Activated CD4-positive, alpha-beta memory T cell treated with anti-CD3 and anti-CD28 coated beads, Interleukin-2, amount 10 ng/mL, durations not matched to agents 7 days and 5 days (primary cell): Measurements from ENCODE around the gene STARD10. TPM values are rescaled to one million over a fixed set of nuclear protein-coding genes. Genes with fewer than 3 reads are reported as not detected.
A peak's percentile ranks its signal among the peaks of the same experiment; 100 is the strongest.

ENCODE experiments used
- CTCF ChIA-PET: fragments of 350-600 bp; sonication (Branson Sonifier 250); formaldehyde crosslinking; loops from one replicate; lab custom pipeline; 2021; ENCODE audit warnings: antibody characterized with exemption, inconsistent platforms; lab: Charles Lee
- POLR2A ChIA-PET: fragments of 350-600 bp; sonication (Branson Sonifier 250); formaldehyde crosslinking; loops from one replicate; lab custom pipeline; 2021; ENCODE audit warnings: antibody characterized with exemption; lab: Charles Lee
- DNase-seq: peaks from one replicate; pipeline ENCODE4 v3.0.0-alpha.2; 2020
- H3K27ac Mint-ChIP-seq: one replicate; pipeline ENCODE4 v1.8.0; 2021; ENCODE audit warnings: mild to moderate bottlenecking, mixed read lengths
- H3K27me3 Mint-ChIP-seq: one replicate; pipeline ENCODE4 v1.8.0; 2021; ENCODE audit warnings: mixed read lengths
- H3K36me3 Mint-ChIP-seq: one replicate; pipeline ENCODE4 v1.8.0; 2021; ENCODE audit warnings: low read depth, mixed read lengths
- H3K4me1 Mint-ChIP-seq: one replicate; pipeline ENCODE4 v1.8.0; 2021; ENCODE audit warnings: mixed read lengths
- H3K4me3 Mint-ChIP-seq: one replicate; pipeline ENCODE4 v1.8.0; 2021; ENCODE audit warnings: mild to moderate bottlenecking, mixed read lengths
- H3K9me3 Mint-ChIP-seq: one replicate; pipeline ENCODE4 v1.8.0; 2021; ENCODE audit warnings: mixed read lengths
- total RNA-seq, 2 experiments: library from RNA; stranded (reverse); gene quantifications; one replicate each; pipeline ENCODE4 v1.2.3, GENCODE V29; 2021

The STARD10 gene
- total RNA-seq, 2 experiments from 2014 or later: 11.3 to 11.6 TPM

DNA sequence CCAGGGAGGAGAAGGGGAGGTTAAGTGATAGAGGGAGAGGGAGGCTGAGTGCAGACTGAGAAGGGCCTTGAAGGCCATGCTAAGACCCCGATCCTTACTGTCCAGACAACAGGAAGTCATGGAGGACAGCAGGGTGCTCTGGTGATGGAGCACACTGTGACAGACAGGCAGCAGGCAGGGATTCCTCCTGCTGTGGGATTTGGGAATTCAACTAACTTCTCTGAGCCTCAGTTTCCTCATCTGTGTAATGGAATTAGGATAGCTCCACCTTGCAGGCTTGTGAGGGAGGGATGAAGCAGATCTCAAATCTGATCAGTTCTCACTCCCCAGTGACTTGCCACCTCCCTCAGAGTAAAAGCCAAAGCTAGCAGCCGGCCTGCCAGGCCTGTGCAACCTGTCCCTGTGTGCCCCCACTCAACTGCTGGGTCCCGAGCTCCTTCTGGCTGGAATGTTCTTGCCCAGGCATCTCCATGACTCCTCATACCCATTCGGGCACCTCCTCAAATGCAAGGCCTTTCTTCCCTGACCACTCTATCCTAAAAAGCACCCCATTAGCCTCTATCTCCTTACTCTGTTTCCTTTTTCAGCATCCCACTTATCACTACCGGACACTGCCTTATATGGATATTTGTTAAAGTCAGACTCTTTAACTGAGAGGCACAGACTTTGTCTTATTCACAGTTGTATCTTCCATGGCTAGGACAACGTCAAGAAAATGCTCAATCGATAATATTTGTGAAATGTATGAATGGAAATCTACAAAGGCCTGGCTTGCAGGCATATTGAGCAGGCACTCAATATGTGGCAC is 51.1 kb downstream of the STARD10 start:
- H3K4me1 Mint-ChIP-seq: peaks cover 54% of the 10 kb centered on the region
- H3K27ac Mint-ChIP-seq: no peak overlapping the region
- H3K4me3 Mint-ChIP-seq: no peak overlapping the region
- ChIA-PET CTCF (no interaction called here), POLR2A (no interaction called here)
- H3K27me3 Mint-ChIP-seq: no peaks in the 10 kb centered on the region
- no peaks in the 10 kb centered on the region for H3K36me3 Mint-ChIP-seq
- no peak for DNase-seq
- no peaks in the 10 kb centered on the region for H3K9me3 Mint-ChIP-seq

DNA sequence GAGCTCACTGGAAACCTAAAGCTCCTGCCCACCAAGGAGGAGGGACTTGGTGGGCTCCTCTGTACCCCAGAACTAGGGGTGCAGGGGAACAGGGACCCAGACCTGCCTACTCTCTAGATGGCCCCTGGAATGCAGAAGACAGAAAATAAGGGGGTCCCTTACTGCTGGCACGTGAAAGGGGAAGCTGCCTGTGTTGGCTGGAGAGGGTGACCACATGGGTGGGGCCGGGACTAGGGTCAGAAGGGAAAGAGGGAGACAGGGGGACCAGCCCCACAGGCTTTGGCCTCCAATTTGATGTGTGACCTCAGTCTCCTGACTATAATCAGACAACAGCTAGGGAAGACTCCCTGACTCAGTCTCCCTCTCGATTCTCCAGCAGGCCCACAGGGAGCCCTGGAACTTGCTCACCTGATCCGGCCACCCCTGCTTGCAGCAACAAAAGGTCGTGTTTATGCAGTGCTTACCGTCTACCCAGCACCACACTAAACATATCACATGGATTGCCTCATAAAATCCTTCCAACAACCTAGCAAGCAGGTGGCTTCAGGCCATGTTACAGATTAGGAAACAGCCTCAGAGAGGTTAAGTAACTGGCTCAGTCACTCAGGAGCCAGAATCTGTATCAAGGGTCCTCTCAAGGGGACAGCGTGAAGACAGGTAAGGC is 51.9 kb downstream of the STARD10 start:
- ChIA-PET CTCF (interaction anchor here (0.7 kb wide), 1 partner anchor 14 kb away, joined by 3 read pairs; no protein-coding TSS in a partner anchor), POLR2A (no interaction called here)
- Mint-ChIP-seq H3K36me3 (peaks cover 6% of the 10 kb centered on the region), H3K4me3 (no peak overlapping the region), H3K9me3 (no peaks in the 10 kb centered on the region), H3K27ac (peak overlapping the region; percentile 5), H3K27me3 (no peaks in the 10 kb centered on the region), H3K4me1 (peaks cover 61% of the 10 kb centered on the region)
- no peak for DNase-seq

DNA sequence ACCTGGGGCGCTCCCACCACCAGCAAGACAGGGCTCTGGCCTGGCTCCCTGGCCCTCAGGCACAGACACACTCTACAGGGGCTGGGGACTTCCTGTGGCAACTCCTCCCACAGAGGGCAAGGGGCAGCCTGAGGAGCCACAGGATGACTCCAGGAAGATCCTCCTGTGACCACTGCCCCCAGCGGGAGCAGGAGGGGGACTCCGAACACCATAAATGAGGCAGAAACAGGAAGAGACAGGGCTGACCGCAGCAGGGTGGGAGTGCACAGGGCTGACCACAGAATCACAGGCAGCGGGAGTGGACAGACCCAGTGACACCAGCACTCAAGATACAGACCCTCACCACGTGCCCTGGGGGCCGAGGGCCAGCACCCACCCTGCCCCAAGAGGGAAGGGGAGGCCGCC is 52.4 kb downstream of the STARD10 start:
- ChIA-PET CTCF (interaction anchor here (0.6 to 0.7 kb wide), 2 partner anchors 14 kb away, joined by 3 to 7 read pairs; no protein-coding TSS in a partner anchor), POLR2A (interaction anchor here (0.6 to 1.2 kb wide), 3 partner anchors 8 to 74 kb away, joined by 3 to 4 read pairs (median 4); no protein-coding TSS in a partner anchor)
- Mint-ChIP-seq H3K27ac (peak overlapping the region; percentile 55), H3K4me3 (no peak overlapping the region), H3K36me3 (peaks cover 6% of the 10 kb centered on the region), H3K4me1 (peaks cover 67% of the 10 kb centered on the region), H3K9me3 (no peaks in the 10 kb centered on the region), H3K27me3 (no peaks in the 10 kb centered on the region)
- DNase-seq: no peak

DNA sequence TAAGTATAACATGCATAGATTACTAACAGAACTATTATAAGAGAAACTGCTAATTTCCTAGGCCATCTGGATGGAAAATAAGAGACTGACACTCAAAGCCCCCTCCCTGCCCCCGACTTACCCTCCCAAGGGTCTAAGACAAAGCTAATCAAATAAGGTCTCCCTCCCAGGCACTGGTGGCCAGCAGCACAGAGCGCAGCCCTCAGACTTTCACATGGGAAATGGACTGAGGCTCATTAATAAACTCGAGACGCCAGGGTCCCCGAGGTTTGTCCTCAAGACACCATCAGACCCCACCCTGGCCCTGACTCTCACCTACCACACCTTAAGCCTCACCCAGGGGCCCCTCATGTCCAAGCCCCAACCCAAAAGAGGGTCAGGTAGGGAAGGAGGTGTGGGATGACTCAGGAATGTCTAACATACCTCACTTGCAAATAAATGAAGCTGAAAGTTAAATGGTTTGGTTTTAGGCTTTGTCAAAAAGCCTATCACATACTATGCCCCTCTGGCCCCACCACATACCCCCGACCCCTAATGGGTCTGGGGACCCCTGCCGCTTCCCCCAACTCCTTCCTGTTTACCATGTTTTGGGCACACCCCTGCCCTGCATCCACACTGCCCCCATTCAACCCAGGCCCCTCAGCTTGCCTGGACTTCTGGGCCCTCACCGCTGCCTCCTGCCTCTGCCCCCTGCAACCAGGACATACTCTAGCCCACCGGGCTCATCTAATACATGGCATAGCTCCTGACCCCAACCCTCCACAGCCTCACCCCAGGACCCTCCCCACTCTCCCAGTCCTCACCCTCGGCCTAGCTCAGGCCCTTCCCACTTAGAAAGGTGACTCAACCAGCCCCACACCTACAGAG is 53.1 kb downstream of the STARD10 start:
- no peaks in the 10 kb centered on the region for H3K27me3 Mint-ChIP-seq
- H3K9me3 Mint-ChIP-seq: no peaks in the 10 kb centered on the region
- ChIA-PET CTCF (interaction anchor here (0.6 to 1.2 kb wide), 2 partner anchors 15 to 187 kb away, joined by 4 to 7 read pairs; no protein-coding TSS in a partner anchor), POLR2A (interaction anchor here (0.6 to 1.2 kb wide), 3 partner anchors 9 to 74 kb away, joined by 3 to 4 read pairs (median 4); no protein-coding TSS in a partner anchor)
- H3K4me3 Mint-ChIP-seq: no peak overlapping the region
- peaks cover 71% of the 10 kb centered on the region for H3K4me1 Mint-ChIP-seq
- peaks cover 6% of the 10 kb centered on the region for H3K36me3 Mint-ChIP-seq
- no peak for DNase-seq
- peak overlapping the region; percentile 55 for H3K27ac Mint-ChIP-seq

DNA sequence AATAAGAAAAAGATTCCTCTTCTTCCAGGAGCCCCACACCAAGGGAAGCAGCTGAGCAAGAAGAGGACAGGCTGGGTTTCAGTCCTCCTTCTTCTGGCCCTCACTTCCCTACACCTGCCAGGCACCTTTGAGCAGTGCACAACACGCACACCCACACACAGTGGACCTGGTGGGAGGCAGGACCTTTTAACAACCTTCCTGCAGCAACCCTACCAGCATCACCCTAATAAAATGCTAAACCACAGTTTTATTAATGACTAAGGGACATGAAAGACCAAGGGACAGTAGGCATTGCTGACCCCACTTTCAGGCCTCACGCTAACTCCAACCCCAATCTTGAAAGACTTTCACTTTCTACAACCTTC is 53.8 kb downstream of the STARD10 start:
- Mint-ChIP-seq H3K27ac (peak overlapping the region; percentile 47), H3K4me1 (peaks cover 73% of the 10 kb centered on the region)
- CTCF ChIA-PET: interaction anchor here (1.2 kb wide), 1 partner anchor 186 kb away, joined by 4 read pairs; no protein-coding TSS in a partner anchor

DNA sequence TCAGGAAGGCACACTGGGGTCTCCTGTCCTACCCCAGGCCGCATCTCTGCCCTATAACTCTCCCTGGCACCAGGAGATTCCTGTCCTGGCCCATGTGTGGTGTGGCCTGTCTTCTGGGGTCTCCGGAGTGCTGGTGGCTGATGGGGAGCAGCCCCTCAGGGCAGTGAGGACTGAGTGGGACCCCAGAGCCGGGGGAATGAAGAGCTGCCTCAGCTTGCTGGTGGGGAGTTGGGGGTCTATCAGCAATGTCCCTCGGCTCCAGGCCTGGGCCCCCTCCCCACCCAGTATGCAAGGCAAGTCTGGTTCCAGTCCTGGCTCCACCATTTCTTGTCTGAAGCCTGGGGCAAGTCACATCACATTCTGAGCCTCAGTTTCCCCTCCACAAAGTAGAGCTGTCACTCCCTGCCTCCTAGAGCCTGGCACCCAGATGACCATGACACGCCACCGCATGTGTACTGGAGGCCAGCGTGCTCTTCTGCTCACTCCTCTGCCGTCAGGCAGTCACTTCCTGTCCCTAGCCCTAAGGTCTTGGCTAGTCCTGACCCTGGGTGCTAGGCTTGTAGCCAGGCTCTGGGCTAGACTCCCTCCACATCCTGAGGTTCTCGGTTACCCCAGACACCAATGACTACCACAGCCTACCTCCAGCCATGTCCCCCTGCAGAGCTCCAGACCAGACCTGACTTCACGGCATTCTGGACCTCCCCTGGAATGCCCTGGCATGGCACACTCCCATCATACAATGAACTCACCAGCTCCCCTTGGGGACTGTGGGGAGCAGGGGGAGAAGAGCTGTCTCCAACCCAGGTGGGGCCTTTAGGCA is 54.4 kb downstream of the STARD10 start:
- Mint-ChIP-seq H3K9me3 (no peaks in the 10 kb centered on the region), H3K4me1 (peaks cover 73% of the 10 kb centered on the region), H3K27ac (peak overlapping the region; percentile 97), H3K36me3 (peaks cover 6% of the 10 kb centered on the region), H3K4me3 (peak overlapping the region; percentile 41), H3K27me3 (no peaks in the 10 kb centered on the region)
- no peak for DNase-seq
- POLR2A ChIA-PET: no interaction called here
- CTCF ChIA-PET: interaction anchor here (1.2 to 3.8 kb wide), 2 partner anchors 14 to 186 kb away, joined by 4 to 23 read pairs; no protein-coding TSS in a partner anchor

More for the DNA sequence above, 53.8 kb downstream of the STARD10 start:
- Mint-ChIP-seq H3K4me3 (no peak overlapping the region), H3K36me3 (peaks cover 6% of the 10 kb centered on the region), H3K27me3 (no peaks in the 10 kb centered on the region), H3K9me3 (no peaks in the 10 kb centered on the region)
- POLR2A ChIA-PET: no interaction called here
- no peak for DNase-seq

DNA sequence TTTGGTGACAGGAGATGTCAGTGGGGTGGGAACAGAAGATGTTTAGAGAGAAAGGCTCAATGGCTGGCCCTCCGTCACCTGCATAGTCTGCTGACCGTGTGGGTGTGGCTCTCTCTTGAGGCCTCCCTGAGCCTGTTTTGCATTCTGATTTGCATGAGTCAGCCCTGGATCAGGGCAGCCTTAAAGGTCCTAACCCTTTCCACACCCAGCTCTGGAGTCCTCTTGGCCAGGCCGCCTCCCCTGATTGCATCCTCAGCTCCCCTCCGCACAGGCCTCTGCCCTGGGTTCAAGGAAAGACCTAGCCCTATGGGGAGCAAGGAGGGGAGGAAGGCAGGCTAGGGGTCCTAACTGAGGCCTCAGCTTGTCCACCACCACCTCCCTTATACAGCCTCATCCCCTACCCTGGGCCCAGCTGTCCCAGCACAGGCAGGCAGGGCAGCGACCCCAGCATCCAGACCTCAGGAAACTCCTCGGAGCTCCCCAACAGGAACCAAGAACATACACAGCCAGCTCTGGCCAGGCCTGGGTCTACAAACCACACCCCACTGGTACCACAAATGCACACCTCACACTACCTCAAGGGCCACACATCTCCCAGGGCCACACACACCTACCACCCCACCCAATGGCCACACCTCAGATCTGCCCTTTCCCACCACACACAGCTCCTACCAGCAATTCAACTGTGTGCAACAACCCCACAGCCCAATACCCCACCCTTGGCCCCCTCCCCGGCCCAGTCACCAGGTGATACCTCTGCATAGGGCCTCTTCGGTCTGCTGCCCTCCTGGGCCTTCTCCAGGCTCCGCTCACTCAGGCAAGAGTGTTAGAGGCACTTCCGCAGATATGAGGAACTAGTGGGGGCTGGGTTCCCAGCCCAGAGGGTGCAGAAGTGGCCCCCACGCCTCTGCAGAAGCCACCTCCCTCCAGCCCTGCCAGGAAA is 55.4 kb downstream of the STARD10 start:
- Mint-ChIP-seq H3K36me3 (peaks cover 6% of the 10 kb centered on the region), H3K9me3 (no peaks in the 10 kb centered on the region), H3K4me3 (peak overlapping the region; percentile 41), H3K27ac (peak overlapping the region; percentile 97), H3K4me1 (peaks cover 67% of the 10 kb centered on the region), H3K27me3 (no peaks in the 10 kb centered on the region)
- CTCF ChIA-PET: interaction anchor here (1.0 to 3.8 kb wide), 2 partner anchors 13 to 75 kb away, joined by 3 to 23 read pairs; no protein-coding TSS in a partner anchor
- DNase-seq: no peak
- POLR2A ChIA-PET: interaction anchor here (0.8 to 3.8 kb wide), 6 partner anchors 10 to 77 kb away, joined by 3 to 17 read pairs (median 3); no protein-coding TSS in a partner anchor

DNA sequence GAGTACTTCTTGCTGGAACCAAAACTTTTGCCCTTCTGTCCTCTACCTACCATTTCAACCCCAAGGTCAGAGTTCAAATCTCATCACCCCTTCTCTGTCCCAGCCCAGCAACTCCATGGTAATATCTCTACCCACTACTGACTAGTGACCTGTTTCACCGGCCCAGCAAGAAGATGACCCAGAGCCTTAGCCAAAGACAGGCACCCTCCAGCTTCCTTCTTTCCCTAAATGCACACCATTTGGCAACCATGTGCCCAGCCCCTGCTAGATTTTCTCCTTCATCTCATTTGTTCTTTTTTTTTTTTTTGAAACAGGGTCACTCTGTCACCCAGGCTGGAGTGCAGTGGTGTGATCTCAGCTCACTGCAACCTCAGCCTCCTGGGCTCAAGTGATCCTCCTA is 56.5 kb downstream of the STARD10 start:
- DNase-seq: no peak
- Mint-ChIP-seq H3K9me3 (no peaks in the 10 kb centered on the region), H3K4me3 (peak overlapping the region; percentile 2), H3K27ac (peak overlapping the region; percentile 97), H3K36me3 (peaks cover 12% of the 10 kb centered on the region), H3K27me3 (no peaks in the 10 kb centered on the region), H3K4me1 (peaks cover 63% of the 10 kb centered on the region)
- ChIA-PET POLR2A (interaction anchor here (1.0 to 3.8 kb wide), 6 partner anchors 15 to 103 kb away, joined by 3 to 17 read pairs (median 7); partner anchors contain the start of gene STARD10), CTCF (interaction anchor here (1.7 to 3.8 kb wide), 2 partner anchors 12 to 76 kb away, joined by 6 to 23 read pairs; partner anchors contain the start of gene ATG16L2)

DNA sequence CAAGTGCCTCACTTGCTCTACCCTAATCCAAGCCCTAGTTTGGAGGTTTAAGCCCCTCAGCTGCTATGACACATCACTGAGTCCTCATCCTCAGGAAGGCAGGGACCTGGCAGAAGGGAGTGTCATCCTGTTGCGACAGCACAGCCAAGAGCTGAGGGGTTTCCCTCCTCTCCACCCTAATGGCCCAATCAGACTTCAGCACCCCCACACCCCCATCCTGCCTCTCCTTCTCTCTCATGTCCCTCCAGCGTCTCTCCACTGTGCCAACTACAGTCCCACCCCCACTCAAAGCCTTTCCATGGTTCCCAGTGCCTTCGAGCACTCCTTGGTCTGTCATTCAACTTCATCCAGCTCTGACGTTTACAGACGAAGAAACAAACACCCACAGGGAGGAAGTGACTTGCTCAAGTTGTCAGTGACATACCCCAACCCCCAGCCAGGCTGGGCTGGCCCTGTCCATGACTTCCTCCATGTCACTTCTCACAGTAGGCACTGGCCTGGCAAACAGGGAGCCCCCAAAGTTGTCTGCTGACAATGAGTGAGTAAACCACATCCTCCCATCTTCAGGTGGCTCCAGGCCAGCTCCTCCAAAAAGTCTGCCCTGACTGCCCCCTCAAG is 57.3 kb downstream of the STARD10 start:
- no peaks in the 10 kb centered on the region for H3K27me3 Mint-ChIP-seq
- H3K4me1 Mint-ChIP-seq: peaks cover 57% of the 10 kb centered on the region
- DNase-seq: peak; percentile 81
- ChIA-PET CTCF (interaction anchor here (0.8 to 3.8 kb wide), 5 partner anchors 9 to 77 kb away, joined by 3 to 23 read pairs (median 4); partner anchors contain the start of genes ATG16L2 and STARD10), POLR2A (interaction anchor here (1.0 to 3.8 kb wide), 6 partner anchors 8 to 104 kb away, joined by 3 to 17 read pairs (median 7); partner anchors contain the start of gene STARD10)
- peak overlapping the region; percentile 41 for H3K4me3 Mint-ChIP-seq
- H3K27ac Mint-ChIP-seq: peak overlapping the region; percentile 97
- peaks cover under 1% of the 10 kb centered on the region for H3K9me3 Mint-ChIP-seq
- peaks cover 14% of the 10 kb centered on the region for H3K36me3 Mint-ChIP-seq

DNA sequence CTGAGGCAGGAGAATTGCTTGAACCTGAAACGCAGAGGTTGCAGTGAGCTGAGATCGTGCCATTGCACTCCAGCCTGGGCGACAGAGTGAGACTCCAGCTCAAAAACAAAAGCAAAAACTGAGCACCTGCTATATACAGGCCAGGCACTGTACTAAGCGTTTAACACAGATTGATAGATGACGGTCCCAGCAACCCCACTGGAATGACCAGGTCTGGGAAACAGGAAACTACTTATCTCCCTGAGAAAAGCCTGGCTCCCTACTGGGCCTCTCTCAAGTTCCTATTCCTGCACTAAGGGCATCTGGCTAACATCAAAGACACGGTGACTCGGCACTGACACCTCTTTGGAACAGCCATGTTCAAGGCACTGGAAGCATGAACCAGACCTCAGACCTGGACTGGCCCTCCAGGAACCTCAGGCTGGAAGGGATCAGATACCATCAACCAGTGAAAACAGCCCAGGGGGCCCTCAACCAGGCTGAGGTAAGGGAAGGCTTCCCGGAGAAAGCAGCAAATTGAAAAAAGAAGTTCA is 58.3 kb downstream of the STARD10 start:
- Mint-ChIP-seq H3K4me1 (peaks cover 47% of the 10 kb centered on the region), H3K27me3 (no peaks in the 10 kb centered on the region), H3K9me3 (peaks cover 3% of the 10 kb centered on the region), H3K4me3 (no peak overlapping the region), H3K36me3 (peaks cover 22% of the 10 kb centered on the region), H3K27ac (peak overlapping the region; percentile 59)
- no peak for DNase-seq
- ChIA-PET POLR2A (interaction anchor here (1.1 to 3.8 kb wide), 3 partner anchors 9 to 80 kb away, joined by 3 to 17 read pairs (median 7); partner anchors contain the start of gene STARD10), CTCF (interaction anchor here (1.3 to 3.8 kb wide), 4 partner anchors 10 to 78 kb away, joined by 3 to 23 read pairs (median 4); partner anchors contain the start of gene ATG16L2)
